ENCODE data around the gene RAB27B.

- TF ChIP-seq CTCF (IDR thresholded peaks at IDR 0.05) (no peak), EZH2 (IDR thresholded peaks at IDR 0.05; ENCODE audit: borderline replicate concordance, insufficient read depth, low read depth, low read length, poor library complexity, severe bottlenecking) (no peak)
These were observed 72.0 kb downstream of the RAB27B start for GRCh38 chr18:54900290-54900689.
